ENCODE measurements around the gene S100A8. TPM values are rescaled to one million over a fixed set of nuclear protein-coding genes. Genes with fewer than 3 reads are reported as not detected.

S100A8 gene
- total and polyA plus RNA-seq, 2 donors (not counting 3 experiments of a cell fraction or from before 2014, with no cell fraction given) = not detected

GRCh38 chr1:153357853-153358690 is 32.8 kb downstream of the S100A8 start, which contains the start of gene S100A9:
TSS of gene S100A9 (plus strand) at chr1:153357854. CDS start at chr1:153358284, 430 bp downstream.
- dilution Hi-C loops (cut with MboI; ENCODE audit: extremely low pct_ligation_motif_present, low sequenced_read_pairs) = no loop called here

GRCh38 chr1:153357076-153357852 is 33.6 kb downstream of the S100A8 start:
- Histone ChIP-seq H3K4me3 (replicated peaks in 1 of 3; ENCODE audit: insufficient read depth in 1 of 3, low read depth in 1 of 3, low read length in 3 of 3) (no peak overlapping the region), H3K79me2 (ENCODE audit: control insufficient read depth, insufficient read depth, low read length) (no peaks in the 10 kb centered on the region), H3K27ac (ENCODE audit: insufficient read depth, low read depth, low read length) (no peak overlapping the region), H3K9me3 (replicated peaks; ENCODE audit: control insufficient read depth, insufficient read depth, low read length) (no peaks in the 10 kb centered on the region), H3K4me1 (ENCODE audit: control insufficient read depth, extremely low read depth, insufficient read depth, low read length) (no peaks in the 10 kb centered on the region), H3K4me2 (ENCODE audit: insufficient read depth, low read length) (no peak overlapping the region), H3K27me3 (ENCODE audit: control insufficient read depth in 2 of 2, insufficient read depth in 2 of 2, low read length in 2 of 2) (no peaks in the 10 kb centered on the region), H3K9ac (replicated peaks; ENCODE audit: extremely low read depth, insufficient read depth, low read length) (no peak overlapping the region), H2AFZ (ENCODE audit: low read depth, low read length) (no peak overlapping the region), H3K9me1 (replicated peaks; ENCODE audit: control insufficient read depth, extremely low read depth, insufficient read depth, low read length) (no peaks in the 10 kb centered on the region), H3K36me3 (ENCODE audit: control insufficient read depth in 2 of 2, extremely low read depth in 1 of 2, insufficient read depth in 2 of 2, low read length in 2 of 2) (no peaks in the 10 kb centered on the region), H4K20me1 (replicated peaks; ENCODE audit: control insufficient read depth, extremely low read depth, insufficient read depth, low read length) (no peaks in the 10 kb centered on the region)
- POLR2A ChIA-PET = no interaction called here
- DNase-seq (ENCODE audit: low read depth, low spot score) (no peak), FAIRE-seq (no peak)
- dilution Hi-C loops (cut with MboI; ENCODE audit: extremely low pct_ligation_motif_present, low sequenced_read_pairs) (no loop called here), intact Hi-C loops (cut with micrococcal nuclease) (no loop called here)
- TF ChIP-seq FOS (IDR thresholded peaks at IDR 0.05; ENCODE audit: borderline replicate concordance, insufficient read depth, low read length) (no peak), MYC (IDR thresholded peaks at IDR 0.05; ENCODE audit: low read depth, low read length) (no peak), POLR2AphosphoS5 (IDR thresholded peaks at IDR 0.05; ENCODE audit: insufficient read depth, low read depth, low read length) (no peak), GATA2 (IDR thresholded peaks at IDR 0.05; ENCODE audit: insufficient read depth, insufficient read length, low read depth, low read length) (no peak), MAX (IDR thresholded peaks at IDR 0.05; ENCODE audit: insufficient read depth, insufficient read length) (no peak), POLR2A (IDR thresholded peaks at IDR 0.05; ENCODE audit: low read depth, low read length) (no peak), EZH2 (IDR thresholded peaks at IDR 0.05; ENCODE audit: borderline replicate concordance, low read depth, low read length, severe bottlenecking) (no peak), JUN (IDR thresholded peaks at IDR 0.05; ENCODE audit: borderline replicate concordance, insufficient read depth, insufficient read length, low read depth) (no peak), CTCF (IDR thresholded peaks at IDR 0.05; ENCODE audit: extremely low read depth in 1 of 2, insufficient read depth in 1 of 2, low read depth in 1 of 2, low read length in 2 of 2) (no peak)
- no TSS peak for BruUV-seq (replicated peaks)
- CTCF ChIA-PET = interaction anchor here (0.8 to 13.2 kb wide), 3 partner anchors 23 to 136 kb away, joined by 3 to 331 read pairs (median 3); no protein-coding TSS in a partner anchor

More at GRCh38 chr1:153357853-153358690, 32.8 kb downstream of the S100A8 start, which contains the start of gene S100A9:
- no peaks in the 10 kb centered on the region for H3K36me3 ChIP-seq (ENCODE audit: control insufficient read depth in 2 of 2, extremely low read depth in 1 of 2, insufficient read depth in 2 of 2, low read length in 2 of 2)
- no peak within 1 kb of the TSS for H3K9ac ChIP-seq (replicated peaks; ENCODE audit: extremely low read depth, insufficient read depth, low read length)
- CTCF ChIA-PET = interaction anchor here (0.8 to 13.2 kb wide), 2 partner anchors 24 to 135 kb away, joined by 3 to 331 read pairs; no protein-coding TSS in a partner anchor
- no peak within 1 kb of the TSS for H3K27ac ChIP-seq (ENCODE audit: insufficient read depth, low read depth, low read length)
- no peaks in the 10 kb centered on the region for H3K9me1 ChIP-seq (replicated peaks; ENCODE audit: control insufficient read depth, extremely low read depth, insufficient read depth, low read length)
- H4K20me1 ChIP-seq (replicated peaks; ENCODE audit: control insufficient read depth, extremely low read depth, insufficient read depth, low read length) = no peaks in the 10 kb centered on the region
- no peaks in the 10 kb centered on the region for H3K79me2 ChIP-seq (ENCODE audit: control insufficient read depth, insufficient read depth, low read length)
- intact Hi-C loops (cut with micrococcal nuclease) = no loop called here
- no peak within 1 kb of the TSS for H3K4me3 ChIP-seq (replicated peaks in 1 of 3; ENCODE audit: insufficient read depth in 1 of 3, low read depth in 1 of 3, low read length in 3 of 3)
- H3K27me3 ChIP-seq (ENCODE audit: control insufficient read depth in 2 of 2, insufficient read depth in 2 of 2, low read length in 2 of 2) = no peaks in the 10 kb centered on the region
- DNase-seq (ENCODE audit: low read depth, low spot score) (no peak), FAIRE-seq (no peak)
- no peak within 1 kb of the TSS for H3K4me2 ChIP-seq (ENCODE audit: insufficient read depth, low read length)
- H3K4me1 ChIP-seq (ENCODE audit: control insufficient read depth, extremely low read depth, insufficient read depth, low read length) = no peaks in the 10 kb centered on the region
- POLR2A ChIA-PET = no interaction called here
- BruUV-seq (replicated peaks) = no TSS peak
- no peaks in the 10 kb centered on the region for H3K9me3 ChIP-seq (replicated peaks; ENCODE audit: control insufficient read depth, insufficient read depth, low read length)
- no peak for TF ChIP-seq FOS (IDR thresholded peaks at IDR 0.05; ENCODE audit: borderline replicate concordance, insufficient read depth, low read length)
- no peak for TF ChIP-seq EZH2 (IDR thresholded peaks at IDR 0.05; ENCODE audit: borderline replicate concordance, low read depth, low read length, severe bottlenecking)
- no peak for TF ChIP-seq MAX (IDR thresholded peaks at IDR 0.05; ENCODE audit: insufficient read depth, insufficient read length)
- TF ChIP-seq MYC (IDR thresholded peaks at IDR 0.05; ENCODE audit: low read depth, low read length) = no peak
- no peak for TF ChIP-seq GATA2 (IDR thresholded peaks at IDR 0.05; ENCODE audit: insufficient read depth, insufficient read length, low read depth, low read length)
- no peak for TF ChIP-seq POLR2A (IDR thresholded peaks at IDR 0.05; ENCODE audit: low read depth, low read length)
- H2AFZ ChIP-seq (ENCODE audit: low read depth, low read length) = no peak within 1 kb of the TSS

Data from endothelial cell of umbilical vein (primary cell).